GM21825 (cell line): ENCODE data around the gene FOXI2.

Experiments used
- ATAC-seq: cut with Tn5 transposase; IDR thresholded peaks from one replicate; pipeline ENCODE4 v1.9.1; 2021; ENCODE audit warnings: mild to moderate bottlenecking, moderate library complexity; ENCODE audit not compliant: unreplicated experiment

FOXI2 gene

GRCh38 chr10:127736915-127737562 lies at the start of gene FOXI2:
FOXI2 (plus strand) TSS chr10:127737185; CDS start chr10:127737274, 89 bp downstream.
- no peak for ATAC-seq

DNA sequence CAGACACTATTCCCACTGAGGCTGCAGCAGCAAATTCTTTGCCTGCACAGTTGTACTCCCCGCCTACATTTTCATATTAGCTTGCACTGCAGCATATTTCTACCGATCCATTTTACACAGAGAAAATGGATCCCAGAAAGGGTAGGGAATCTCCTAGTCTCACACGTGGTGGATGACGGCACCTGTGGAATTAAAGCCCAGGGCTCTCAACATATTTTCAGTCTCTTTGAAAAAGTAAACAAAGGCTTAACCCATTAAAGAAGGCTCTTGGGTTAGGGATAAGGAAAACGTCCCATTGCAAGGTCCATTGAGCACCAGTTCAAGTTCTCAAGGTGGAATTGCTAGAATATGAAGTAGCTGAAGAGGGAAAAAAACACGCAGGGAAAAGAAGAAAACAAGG lies 49.4 kb upstream of the FOXI2 start:
- no peak for ATAC-seq

GRCh38 chr10:127690176-127690835 lies 46.7 kb upstream of the FOXI2 start:
- no peak for ATAC-seq

DNA sequence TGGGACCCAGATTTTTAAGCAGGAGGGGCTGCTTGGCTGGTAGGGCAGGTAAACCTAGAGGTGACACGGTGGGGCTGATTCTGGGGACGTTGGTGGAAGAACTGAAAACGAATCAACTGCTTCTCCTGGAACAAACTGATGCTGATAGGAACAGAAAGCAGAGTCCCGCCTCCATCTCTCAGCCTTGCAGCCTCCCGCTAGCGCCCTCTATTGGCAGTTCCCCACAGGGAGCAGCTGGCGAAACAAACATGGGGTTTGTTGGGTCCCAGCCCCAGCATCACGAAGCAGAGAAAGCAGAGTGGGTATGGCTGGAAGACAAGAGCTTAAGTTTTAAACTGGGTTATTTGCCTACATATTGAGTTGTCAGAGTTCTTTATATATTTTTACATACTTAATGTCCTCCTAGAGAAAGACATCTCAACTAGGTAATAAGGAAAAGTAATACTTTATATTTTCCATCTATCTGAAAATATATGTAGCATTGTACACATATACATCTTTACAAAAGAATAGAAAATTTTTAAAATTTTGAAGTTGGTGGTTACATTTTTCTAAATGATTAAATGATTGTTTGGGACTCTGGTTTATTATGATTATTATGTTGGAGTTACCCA lies 42.3 kb upstream of the FOXI2 start:
- ATAC-seq: no peak

DNA sequence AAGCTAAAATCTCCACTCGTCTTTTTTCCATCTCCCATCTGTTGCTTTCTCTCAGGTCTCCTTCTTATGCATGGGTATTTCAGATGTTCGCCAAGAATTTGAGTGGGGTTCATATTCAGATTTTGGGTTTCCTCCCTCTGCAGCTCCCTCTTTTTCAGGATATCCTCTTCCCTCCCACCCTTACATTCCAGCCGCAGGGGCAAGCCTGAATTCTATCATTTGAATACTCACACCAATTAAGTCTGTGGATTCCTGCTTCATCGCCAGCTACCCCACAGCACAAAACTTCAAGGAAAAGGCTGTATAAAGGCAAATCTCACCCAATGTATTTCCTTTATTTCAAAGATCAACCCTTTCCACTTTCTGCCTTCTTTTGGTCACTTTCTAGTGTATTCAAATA lies 41.6 kb upstream of the FOXI2 start:
- no peak for ATAC-seq

DNA sequence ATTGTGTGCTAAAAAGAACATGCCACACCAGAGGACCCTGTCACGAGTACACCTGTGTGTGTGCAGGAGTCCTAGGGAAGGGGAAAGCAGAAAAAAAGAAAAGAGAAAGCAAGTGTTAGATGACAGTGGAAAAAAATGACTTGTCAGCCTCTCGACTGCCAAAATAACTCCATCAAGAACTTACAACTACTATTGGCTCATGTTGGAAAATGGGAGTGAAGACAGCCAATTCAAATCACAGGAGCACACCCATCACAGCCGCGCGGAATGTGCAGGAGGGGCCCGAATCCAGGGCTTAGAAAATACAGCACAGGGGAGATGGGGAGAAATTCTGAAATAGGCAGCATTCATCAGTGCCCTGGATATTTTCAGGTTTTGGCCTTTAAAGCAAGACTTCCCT lies 38.1 kb upstream of the FOXI2 start:
- ATAC-seq: no peak

DNA sequence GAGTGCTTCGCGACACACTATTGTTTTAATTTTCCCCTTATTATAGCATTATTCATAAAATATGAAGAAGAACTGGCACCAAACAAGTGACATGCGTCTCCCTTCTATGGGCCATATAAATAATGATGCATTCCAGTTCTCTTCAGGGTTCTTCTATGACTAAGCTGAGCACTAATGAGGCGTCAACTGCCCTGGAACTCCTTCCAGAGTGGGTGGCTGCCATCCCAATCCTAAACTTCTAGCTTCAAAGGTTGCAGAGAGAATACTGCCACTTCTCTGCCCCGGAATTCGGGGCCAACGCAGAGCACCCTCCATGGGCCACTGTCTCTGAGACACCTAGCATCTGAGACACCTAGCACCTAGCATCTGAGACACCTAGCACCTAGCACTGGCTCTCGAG lies 37.7 kb upstream of the FOXI2 start:
- no peak for ATAC-seq

GRCh38 chr10:127702271-127702670 lies 34.7 kb upstream of the FOXI2 start:
- no peak for ATAC-seq

DNA sequence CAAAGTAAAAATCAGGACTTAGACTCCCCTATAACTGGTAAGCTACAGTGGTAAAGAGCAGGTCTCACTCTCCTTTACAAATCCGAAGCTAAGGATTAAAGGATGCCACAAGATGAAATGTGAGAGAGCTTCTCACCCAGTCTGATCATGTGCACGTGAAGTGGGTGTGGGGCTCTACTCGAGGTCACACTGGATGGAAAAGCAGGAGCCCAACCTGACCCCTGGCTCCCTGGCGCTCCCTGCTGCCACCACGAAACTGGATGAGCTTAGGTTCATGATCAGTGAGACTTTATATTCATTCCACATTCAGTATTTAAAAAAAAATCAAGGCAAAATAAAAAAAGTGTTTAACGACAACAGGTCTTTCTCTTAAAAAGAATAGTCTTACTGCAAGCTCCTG lies 21.7 kb upstream of the FOXI2 start:
- no peak for ATAC-seq

- ATAC-seq: no peak
These were observed 21.1 kb upstream of the FOXI2 start for GRCh38 chr10:127715782-127716378.

DNA sequence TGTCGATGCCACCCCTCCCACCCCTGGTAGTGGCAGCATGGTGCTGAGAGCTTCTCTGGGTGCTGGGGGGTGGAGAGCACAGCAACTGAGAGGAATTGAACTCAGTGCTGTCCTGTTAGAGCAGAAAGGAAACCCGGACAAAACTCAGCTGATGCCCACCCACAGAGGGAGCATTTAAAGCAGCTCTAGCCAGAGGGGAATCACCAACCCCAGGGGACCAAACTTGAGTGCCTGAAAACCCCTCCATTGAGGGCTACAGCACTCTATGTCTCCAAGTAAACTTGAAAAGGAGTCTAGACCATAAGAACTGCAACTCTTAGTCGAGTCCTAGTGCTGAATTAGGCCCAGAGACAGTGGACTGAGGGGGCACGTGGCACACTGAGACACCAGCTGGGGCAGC lies 16.8 kb upstream of the FOXI2 start:
- no peak for ATAC-seq

DNA sequence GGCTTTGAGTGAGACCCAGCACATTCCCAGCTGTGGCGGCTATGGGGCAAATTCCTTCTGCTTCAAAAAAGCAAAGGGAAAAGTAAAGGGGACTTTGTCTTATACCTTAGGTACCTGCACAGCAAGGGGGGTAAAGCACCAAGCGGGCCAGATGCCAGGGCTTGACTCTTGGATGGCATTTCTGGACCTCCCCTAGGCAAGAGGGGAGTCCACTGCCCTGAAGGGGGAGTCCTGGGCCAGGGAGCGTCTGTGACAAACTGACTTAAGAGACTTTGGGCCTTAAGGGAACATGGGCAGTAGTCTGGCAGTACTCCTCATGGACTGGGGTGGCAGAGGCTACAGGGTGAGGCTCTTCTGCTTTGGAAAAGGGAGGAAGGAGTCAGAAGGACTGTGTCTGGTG lies 16.1 kb upstream of the FOXI2 start:
- no peak for ATAC-seq

- no peak for ATAC-seq
These were observed 2.2 kb upstream of the FOXI2 start for GRCh38 chr10:127734753-127735152.

GRCh38 chr10:127735156-127735555 lies 1.8 kb upstream of the FOXI2 start:
- ATAC-seq: no peak

GRCh38 chr10:127735723-127736221 lies 1.2 kb upstream of the FOXI2 start:
- ATAC-seq: no peak

- no peak for ATAC-seq
These were observed 617 bp upstream of the FOXI2 start for GRCh38 chr10:127736222-127736914.

DNA sequence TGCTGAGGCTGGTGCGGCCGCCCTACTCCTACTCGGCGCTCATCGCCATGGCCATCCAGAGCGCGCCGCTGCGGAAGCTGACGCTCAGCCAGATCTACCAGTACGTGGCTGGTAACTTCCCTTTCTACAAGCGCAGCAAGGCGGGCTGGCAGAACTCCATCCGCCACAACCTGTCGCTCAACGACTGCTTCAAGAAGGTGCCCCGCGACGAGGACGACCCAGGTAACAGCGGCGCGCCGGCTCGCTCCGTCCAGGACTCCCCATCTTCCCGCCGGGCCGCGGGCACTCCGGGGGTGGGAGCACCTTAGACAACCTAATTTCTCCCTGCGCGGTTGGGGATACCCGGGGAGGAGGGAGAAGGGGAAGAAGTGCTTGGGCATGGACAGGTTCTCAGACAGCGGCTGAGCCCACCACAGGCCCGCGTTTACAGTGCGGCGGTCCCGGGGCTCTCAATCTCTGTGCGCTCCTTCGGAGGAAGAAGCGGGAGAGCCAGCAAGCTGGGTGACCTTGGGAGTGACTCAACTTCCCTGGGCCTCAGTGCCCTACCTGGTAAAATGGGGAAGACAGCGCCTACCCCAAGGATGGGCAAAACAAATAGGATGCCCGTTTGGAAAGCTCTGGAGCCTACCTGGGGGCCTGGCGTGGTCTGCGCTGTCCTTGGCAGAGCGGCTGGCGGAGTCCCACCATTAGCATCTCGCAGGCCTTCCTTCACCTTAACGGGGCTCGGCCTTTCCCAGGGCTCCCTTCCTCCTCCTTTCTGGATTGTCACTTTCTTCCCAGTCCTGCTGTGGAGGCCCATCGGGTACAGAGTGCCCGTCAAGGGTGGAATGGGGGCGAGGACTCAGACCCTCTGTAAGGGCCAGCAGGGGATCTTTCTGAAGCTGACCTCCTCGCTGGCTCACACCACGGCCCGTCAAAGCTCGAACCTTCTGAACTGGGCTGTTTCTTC lies 852 bp downstream of the FOXI2 start:
- no peak for ATAC-seq

DNA sequence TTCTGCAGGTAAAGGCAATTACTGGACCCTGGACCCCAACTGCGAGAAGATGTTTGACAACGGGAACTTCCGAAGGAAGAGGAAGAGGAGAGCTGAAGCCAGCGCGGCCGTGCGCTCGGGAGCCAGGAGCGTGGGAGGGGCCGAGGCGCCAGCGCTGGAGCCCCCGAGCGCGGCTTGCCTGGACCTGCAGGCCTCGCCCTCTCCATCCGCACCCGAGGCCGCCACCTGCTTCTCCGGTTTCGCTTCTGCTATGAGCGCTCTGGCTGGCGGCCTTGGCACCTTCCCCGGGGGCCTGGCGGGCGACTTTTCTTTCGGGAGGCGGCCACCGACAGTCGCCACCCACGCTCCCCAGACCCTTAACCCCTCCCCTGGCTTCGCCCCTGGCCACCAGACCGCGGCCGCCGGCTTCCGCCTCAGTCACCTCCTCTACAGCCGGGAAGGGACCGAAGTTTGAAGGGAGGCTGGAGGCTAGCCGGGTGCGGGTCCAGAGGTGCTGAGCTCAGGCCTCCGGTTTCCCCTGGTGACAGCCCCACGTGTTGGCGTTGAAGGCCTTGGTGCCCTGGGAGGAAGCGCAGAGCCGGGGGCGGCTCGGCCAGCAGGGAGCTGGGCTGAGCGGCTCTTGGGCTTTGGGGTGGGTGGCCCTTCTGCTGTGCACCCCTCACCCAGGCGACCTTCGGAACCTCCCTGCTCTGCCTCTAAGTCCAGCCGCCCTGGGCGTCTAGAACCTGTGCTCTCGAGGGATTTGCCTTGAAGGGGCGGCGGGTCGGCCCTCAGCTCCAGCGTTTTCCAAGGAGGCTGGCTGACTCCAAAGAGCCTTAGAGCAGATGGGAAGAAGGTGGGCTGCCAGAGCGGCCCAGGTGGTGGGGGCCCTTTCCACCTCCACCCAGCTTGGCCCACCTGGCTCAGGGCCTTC lies 1.8 kb downstream of the FOXI2 start:
- ATAC-seq: no peak

- no peak for ATAC-seq
These were observed 2.9 kb downstream of the FOXI2 start for GRCh38 chr10:127739908-127740307.
